ENCODE results near the gene EXOSC9. TPM values are rescaled to one million over a fixed set of nuclear protein-coding genes. Genes with fewer than 3 reads are reported as not detected.

Gene EXOSC9
- total RNA-seq, 1 donor from 2014 or later = 58.8 TPM

- no peak for DNase-seq (ENCODE audit: low read depth, low spot score)
- TF ChIP-seq, protein P1, sequence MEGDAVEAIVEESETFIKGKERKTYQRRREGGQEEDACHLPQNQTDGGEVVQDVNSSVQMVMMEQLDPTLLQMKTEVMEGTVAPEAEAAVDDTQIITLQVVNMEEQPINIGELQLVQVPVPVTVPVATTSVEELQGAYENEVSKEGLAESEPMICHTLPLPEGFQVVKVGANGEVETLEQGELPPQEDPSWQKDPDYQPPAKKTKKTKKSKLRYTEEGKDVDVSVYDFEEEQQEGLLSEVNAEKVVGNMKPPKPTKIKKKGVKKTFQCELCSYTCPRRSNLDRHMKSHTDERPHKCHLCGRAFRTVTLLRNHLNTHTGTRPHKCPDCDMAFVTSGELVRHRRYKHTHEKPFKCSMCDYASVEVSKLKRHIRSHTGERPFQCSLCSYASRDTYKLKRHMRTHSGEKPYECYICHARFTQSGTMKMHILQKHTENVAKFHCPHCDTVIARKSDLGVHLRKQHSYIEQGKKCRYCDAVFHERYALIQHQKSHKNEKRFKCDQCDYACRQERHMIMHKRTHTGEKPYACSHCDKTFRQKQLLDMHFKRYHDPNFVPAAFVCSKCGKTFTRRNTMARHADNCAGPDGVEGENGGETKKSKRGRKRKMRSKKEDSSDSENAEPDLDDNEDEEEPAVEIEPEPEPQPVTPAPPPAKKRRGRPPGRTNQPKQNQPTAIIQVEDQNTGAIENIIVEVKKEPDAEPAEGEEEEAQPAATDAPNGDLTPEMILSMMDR (conservative IDR thresholded peaks at IDR 0.05) = no peak
- peak overlapping the region; percentile 21 for H3K4me3 Mint-ChIP-seq
- H3K9me3 Mint-ChIP-seq = no peaks in the 10 kb centered on the region
- H3K4me1 Mint-ChIP-seq = peaks cover 25% of the 10 kb centered on the region
- peaks cover 16% of the 10 kb centered on the region for H3K36me3 Mint-ChIP-seq (ENCODE audit: low read depth)
- H3K27ac Mint-ChIP-seq (ENCODE audit: unreplicated experiment) = no peak overlapping the region
- no peaks in the 10 kb centered on the region for H3K27me3 Mint-ChIP-seq (ENCODE audit: low read depth)
Measured at GRCh38 chr4:121818215-121818614, 17.1 kb downstream of the EXOSC9 start.

- no peaks in the 10 kb centered on the region for H3K9me3 Mint-ChIP-seq
- H3K4me3 Mint-ChIP-seq = no peak overlapping the region
- TF ChIP-seq, protein P1 (conservative IDR thresholded peaks at IDR 0.05) = no peak
- no peaks in the 10 kb centered on the region for H3K27me3 Mint-ChIP-seq (ENCODE audit: low read depth)
- no peak overlapping the region for H3K27ac Mint-ChIP-seq (ENCODE audit: unreplicated experiment)
- no peak for DNase-seq (ENCODE audit: low read depth, low spot score)
- peaks cover 33% of the 10 kb centered on the region for H3K4me1 Mint-ChIP-seq
- H3K36me3 Mint-ChIP-seq (ENCODE audit: low read depth) = peaks cover 16% of the 10 kb centered on the region
Measured at GRCh38 chr4:121819216-121819965, 18.3 kb downstream of the EXOSC9 start.

DNA sequence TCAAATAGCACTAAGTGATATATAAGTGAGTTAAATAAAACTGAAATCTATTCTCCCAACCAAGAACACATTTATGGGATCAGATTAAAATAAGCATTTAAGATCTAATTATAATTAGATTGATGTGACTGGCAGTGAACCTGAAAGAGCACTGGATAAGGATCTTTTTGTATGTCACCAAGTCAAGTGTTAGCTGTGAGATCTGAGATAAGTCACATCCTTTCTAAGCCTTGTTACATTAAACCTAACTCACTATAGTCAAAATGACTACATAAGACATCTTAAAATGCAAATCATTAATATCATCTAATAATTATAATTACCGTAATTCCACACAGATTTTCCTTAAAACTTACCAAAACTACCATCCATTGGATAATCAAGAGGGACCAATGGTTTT lies 20.9 kb downstream of the EXOSC9 start:
- no peak for DNase-seq (ENCODE audit: low read depth, low spot score)
- H3K36me3 Mint-ChIP-seq (ENCODE audit: low read depth) = peaks cover 12% of the 10 kb centered on the region
- H3K4me1 Mint-ChIP-seq = peaks cover 33% of the 10 kb centered on the region
- H3K4me3 Mint-ChIP-seq = peak overlapping the region; percentile 91
- no peaks in the 10 kb centered on the region for H3K27me3 Mint-ChIP-seq (ENCODE audit: low read depth)
- TF ChIP-seq, protein P1 (conservative IDR thresholded peaks at IDR 0.05) = no peak
- no peak overlapping the region for H3K27ac Mint-ChIP-seq (ENCODE audit: unreplicated experiment)
- H3K9me3 Mint-ChIP-seq = no peaks in the 10 kb centered on the region

DNA sequence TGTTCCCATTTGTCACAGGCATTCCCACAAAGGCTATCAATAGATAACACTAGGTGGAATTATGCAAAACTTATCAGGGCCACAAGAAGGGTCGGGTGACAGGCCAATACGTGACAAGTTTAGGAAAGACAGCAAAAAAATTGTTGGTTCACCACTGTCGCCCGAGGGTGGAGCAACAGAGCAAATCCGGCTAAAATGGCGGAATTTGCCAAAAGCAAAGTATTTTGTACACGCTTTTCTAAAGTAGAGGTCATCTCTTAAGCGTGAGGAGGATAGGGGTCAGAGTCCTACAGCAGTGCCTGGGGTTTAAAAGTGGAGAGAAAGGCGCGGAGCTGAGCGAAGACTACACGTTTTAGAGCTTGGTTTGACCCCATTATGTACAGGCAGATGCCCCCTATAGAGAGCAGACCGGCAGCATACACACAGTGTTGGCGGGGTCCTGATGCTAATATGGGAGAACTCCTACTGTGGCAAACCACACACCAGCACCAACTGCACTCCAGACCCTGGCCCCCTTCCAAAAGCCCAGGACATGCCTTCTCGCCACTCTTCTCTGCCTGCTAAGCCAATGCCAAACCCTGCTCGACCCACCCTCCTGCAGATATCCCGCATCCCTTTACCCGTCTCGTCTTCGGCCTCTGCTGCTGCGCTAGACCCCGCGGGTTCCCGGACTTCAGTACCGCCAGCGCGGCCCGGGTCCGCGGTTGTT lies 21.8 kb downstream of the EXOSC9 start:
- H3K27ac Mint-ChIP-seq (ENCODE audit: unreplicated experiment) = peak overlapping the region; percentile 98
- peaks cover 12% of the 10 kb centered on the region for H3K36me3 Mint-ChIP-seq (ENCODE audit: low read depth)
- TF ChIP-seq, protein P1 (conservative IDR thresholded peaks at IDR 0.05) = peak; percentile 22
- no peaks in the 10 kb centered on the region for H3K27me3 Mint-ChIP-seq (ENCODE audit: low read depth)
- H3K4me3 Mint-ChIP-seq = peak overlapping the region; percentile 91
- no peaks in the 10 kb centered on the region for H3K9me3 Mint-ChIP-seq
- peaks cover 33% of the 10 kb centered on the region for H3K4me1 Mint-ChIP-seq
- DNase-seq (ENCODE audit: low read depth, low spot score) = peak; percentile 30

DNA sequence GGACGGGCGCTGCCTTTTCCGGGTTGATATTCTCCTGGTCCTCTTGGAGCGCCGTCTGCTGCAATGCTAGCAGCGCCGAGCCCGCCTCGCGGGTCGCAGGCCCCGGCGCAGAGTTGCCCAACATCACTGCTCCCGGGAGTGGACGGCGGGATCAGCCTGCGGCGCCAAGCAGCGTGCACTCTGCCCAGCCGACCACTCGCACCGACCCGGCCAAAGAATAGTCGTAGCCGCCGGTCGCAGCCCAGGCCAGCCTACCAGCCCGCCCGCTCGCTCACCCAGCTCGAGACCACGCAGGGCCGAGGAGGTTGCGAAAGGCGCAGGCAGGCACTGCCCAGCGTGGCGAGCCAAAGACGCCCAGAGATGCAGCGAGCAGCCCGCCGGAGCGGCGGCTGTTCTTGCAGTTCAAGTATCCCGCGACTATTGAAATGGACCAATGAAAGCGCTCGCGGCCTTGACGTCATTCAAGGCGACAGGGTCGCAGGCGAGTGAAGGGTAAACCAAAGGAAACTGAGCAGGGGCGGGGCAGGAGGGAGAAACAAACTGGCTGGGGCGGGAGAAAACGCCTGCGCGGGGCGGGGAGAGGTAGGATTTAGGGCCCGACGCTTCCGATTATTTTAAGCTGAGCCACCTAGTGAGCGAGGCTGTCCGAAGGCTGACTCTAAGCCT lies 22.5 kb downstream of the EXOSC9 start, which contains the start of gene CCNA2:
Gene CCNA2, minus strand, starts transcription at position 379 of the 666 bp plus-strand sequence. Its CDS starts 255 bp downstream, at position 124.
- Mint-ChIP-seq H3K27ac (ENCODE audit: unreplicated experiment) (peak within 1 kb of the TSS; percentile 98), H3K4me3 (peak within 1 kb of the TSS; percentile 91), H3K4me1 (peaks cover 30% of the 10 kb centered on the region), H3K36me3 (ENCODE audit: low read depth) (peaks cover 8% of the 10 kb centered on the region), H3K27me3 (ENCODE audit: low read depth) (no peaks in the 10 kb centered on the region), H3K9me3 (no peaks in the 10 kb centered on the region)
- peak; percentile 91 for DNase-seq (ENCODE audit: low read depth, low spot score)
- TF ChIP-seq, protein P1 (conservative IDR thresholded peaks at IDR 0.05) = no peak

All from neural crest cell (in vitro differentiated cells).